Smooth muscle cell (in vitro differentiated cells): ENCODE data around the gene PTS. TPM values are rescaled to one million over a fixed set of nuclear protein-coding genes. Genes with fewer than 3 reads are reported as not detected.
"Not testable (repeated sequence)": the region's sequence is repeated elsewhere in the genome, so short reads cannot be mapped to it uniquely, and the experiment has no call there.

Experiments
- DNase-seq: peaks from one replicate; lab custom pipeline; 2025; ENCODE audit not compliant: unreplicated experiment; lab: John Stamatoyannopoulos, UW
- H2AFZ ChIP-seq: fragments of 200-600 bp; sonication (generic); 2 replicates; pipeline ENCODE4 v1.6.0; 2016; ENCODE audit warnings: antibody characterized with exemption, low read depth, mild to moderate bottlenecking
- H3F3A ChIP-seq: fragments of 200-600 bp; sonication (generic); 2 replicates; pipeline ENCODE4 v1.6.0; 2017; ENCODE audit warnings: antibody characterized with exemption, low read depth
- H3K27ac ChIP-seq: fragments of 200-600 bp; sonication (generic); 2 replicates; pipeline ENCODE4 v1.5.1; 2016; ENCODE audit warnings: low read depth, mild to moderate bottlenecking
- H3K27me3 ChIP-seq: fragments of 200-600 bp; sonication (generic); 2 replicates; pipeline ENCODE4 v1.6.1; 2016; ENCODE audit warnings: low read depth, mild to moderate bottlenecking
- H3K36me3 ChIP-seq: fragments of 200-600 bp; sonication (generic); 2 replicates; pipeline ENCODE4 v1.5.1; 2016; ENCODE audit warnings: low read depth
- H3K4me1 ChIP-seq: fragments of 200-600 bp; sonication (generic); 2 replicates; pipeline ENCODE4 v1.5.1; 2016; ENCODE audit warnings: low read depth
- H3K4me2 ChIP-seq: fragments of 200-600 bp; sonication (generic); 2 replicates; pipeline ENCODE4 v1.6.0; 2016; ENCODE audit warnings: mild to moderate bottlenecking
- H3K4me3 ChIP-seq: fragments of 200-600 bp; sonication (generic); 2 replicates; pipeline ENCODE4 v1.5.1; 2016; ENCODE audit warnings: mild to moderate bottlenecking
- H3K79me2 ChIP-seq: fragments of 200-600 bp; sonication (generic); 2 replicates; pipeline ENCODE4 v1.6.0; 2016; ENCODE audit warnings: low read depth, mild to moderate bottlenecking
- H3K9ac ChIP-seq: fragments of 200-600 bp; sonication (generic); 2 replicates; pipeline ENCODE4 v1.6.0; 2016; ENCODE audit warnings: low read depth
- H3K9me3 ChIP-seq: fragments of 200-600 bp; sonication (generic); replicated peaks from 2 replicates; pipeline ENCODE4 v1.5.1; 2016; ENCODE audit warnings: low read depth
- H4K20me1 ChIP-seq: fragments of 200-600 bp; sonication (generic); 2 replicates; pipeline ENCODE4 v1.6.0; 2016; ENCODE audit warnings: low read depth
- CTCF ChIP-seq: fragments of 200-600 bp; sonication (generic); IDR thresholded peaks from 2 replicates; pipeline ENCODE4 v1.5.1; 2017; ENCODE audit warnings: borderline replicate concordance, mild to moderate bottlenecking, antibody characterized with exemption; ENCODE audit not compliant: insufficient read depth, poor library complexity, severe bottlenecking
- WGBS: methylation state at CpG from one replicate; pipeline ENCODE4 v1.1.7; 2016; ENCODE audit warnings: low lambda C conversion rate; 5-methylcytosine and 5-hydroxymethylcytosine counted together
- polyA plus RNA-seq: library from polyadenylated mRNA; unstranded; fragments of >200 nt; fragmentation: Nextera tagmentation; extraction: Ambion mirVana; gene quantifications from 2 replicates; pipeline ENCODE4 v1.2.1, GENCODE V29; 2016
- total RNA-seq: library from RNA; depleted of rRNA; stranded (reverse); fragments of >200 nt; gene quantifications from 2 replicates; pipeline ENCODE4 v1.2.3, GENCODE V29; 2014

Gene PTS
- total and polyA plus RNA-seq, 2 experiments from 2014 or later, result 70.9 to 75.4 TPM

- Histone ChIP-seq H3K36me3 (no peaks in the 10 kb centered on the region), H3F3A (no peaks in the 10 kb centered on the region), H4K20me1 (no peaks in the 10 kb centered on the region), H3K4me3 (no peak overlapping the region), H3K27me3 (peaks cover 11% of the 10 kb centered on the region), H3K27ac (no peak overlapping the region), H3K79me2 (no peaks in the 10 kb centered on the region), H3K9me3 (no peaks in the 10 kb centered on the region), H3K4me1 (no peaks in the 10 kb centered on the region), H3K9ac (no peak overlapping the region), H2AFZ (no peak overlapping the region), H3K4me2 (no peak overlapping the region)
- TF ChIP-seq CTCF, result no peak
- DNase-seq, result no peak
- WGBS, result 20% methylated on average over 2 of the region's 2 CpGs
Observed at GRCh38 chr11:112195951-112196351, 30.3 kb upstream of the PTS start.

- Histone ChIP-seq H3K4me2 (no peak overlapping the region), H4K20me1 (no peaks in the 10 kb centered on the region), H3K4me1 (no peaks in the 10 kb centered on the region), H3F3A (no peaks in the 10 kb centered on the region), H3K36me3 (no peaks in the 10 kb centered on the region), H3K9me3 (no peaks in the 10 kb centered on the region), H2AFZ (no peak overlapping the region), H3K79me2 (no peaks in the 10 kb centered on the region), H3K9ac (no peak overlapping the region), H3K27ac (no peak overlapping the region), H3K4me3 (no peak overlapping the region), H3K27me3 (peaks cover 11% of the 10 kb centered on the region)
- no peak for TF ChIP-seq CTCF
- 95% methylated on average over 2 of the region's 2 CpGs for WGBS
- no peak for DNase-seq
Observed at GRCh38 chr11:112196519-112197087, 29.6 kb upstream of the PTS start.

DNA sequence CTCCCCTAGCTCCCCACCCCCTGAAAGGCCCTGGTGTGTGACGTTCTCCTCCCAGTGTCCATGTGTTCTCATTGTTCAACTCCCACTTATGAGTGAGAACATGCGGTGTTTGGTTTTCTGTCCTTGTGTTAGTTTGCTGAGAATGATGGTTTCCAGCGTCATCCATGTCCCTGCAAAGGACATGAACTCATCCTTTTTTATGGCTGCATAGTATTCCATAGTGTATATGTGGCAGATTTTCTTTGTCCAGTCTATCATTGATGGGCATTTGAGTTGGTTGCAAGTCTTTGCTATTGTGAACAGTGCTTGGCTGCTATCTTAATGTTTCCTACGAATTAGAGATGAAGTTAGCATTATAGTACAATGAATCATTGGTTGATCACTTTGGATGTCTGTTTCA lies 27.1 kb upstream of the PTS start:
- DNase-seq, H4K20me1 ChIP-seq: not testable (repeated sequence)
- 88% methylated on average over 4 of the region's 4 CpGs for WGBS

DNA sequence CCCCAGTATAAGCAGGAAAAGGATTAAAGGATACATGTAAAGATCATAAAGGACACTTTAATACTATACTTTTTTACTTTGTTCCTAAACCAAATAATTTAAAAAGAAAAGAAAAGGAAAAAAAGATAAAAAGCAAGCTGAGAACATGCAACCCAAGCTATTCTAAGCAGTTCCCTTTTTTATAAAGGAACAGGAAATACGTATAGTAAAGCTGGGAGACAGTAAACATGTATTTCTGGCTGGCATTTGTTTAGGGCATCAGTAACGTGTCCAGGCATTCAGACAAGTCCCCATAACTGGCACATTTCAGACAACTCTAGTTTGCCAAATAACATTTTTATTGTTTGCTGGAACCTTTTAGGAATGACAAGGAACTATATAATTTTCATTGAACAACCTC lies 26.0 kb upstream of the PTS start:
- no peak overlapping the region for H3K4me2 ChIP-seq
- no peak for DNase-seq
- no peaks in the 10 kb centered on the region for H4K20me1 ChIP-seq
- H3K27me3 ChIP-seq, result peaks cover 11% of the 10 kb centered on the region
- H3K36me3 ChIP-seq, result no peaks in the 10 kb centered on the region
- no peaks in the 10 kb centered on the region for H3K79me2 ChIP-seq
- H3F3A ChIP-seq, result no peaks in the 10 kb centered on the region
- TF ChIP-seq CTCF, result no peak
- no peaks in the 10 kb centered on the region for H3K9me3 ChIP-seq
- H3K27ac ChIP-seq, result no peak overlapping the region
- 36% methylated on average over 2 of the region's 2 CpGs for WGBS
- no peak overlapping the region for H3K9ac ChIP-seq
- no peaks in the 10 kb centered on the region for H3K4me1 ChIP-seq
- H2AFZ ChIP-seq, result no peak overlapping the region
- H3K4me3 ChIP-seq, result no peak overlapping the region

More for the DNA sequence above, 27.1 kb upstream of the PTS start:
- not testable (repeated sequence) for H3K9me3 ChIP-seq, H3K9ac ChIP-seq, H3K27ac ChIP-seq, H3K4me3 ChIP-seq, H3K4me1 ChIP-seq, H3F3A ChIP-seq, H3K36me3 ChIP-seq, H3K4me2 ChIP-seq, H3K79me2 ChIP-seq, H2AFZ ChIP-seq
- peaks cover 11% of the 10 kb centered on the region for H3K27me3 ChIP-seq
